SIG-M5 treated with dmso at 0.1 percent for 504 hours (cell line): ENCODE results near the gene SCYL3.
"Not testable (repeated sequence)": the region's sequence is repeated elsewhere in the genome, so short reads cannot be mapped to it uniquely, and the experiment has no call there.

Source experiments
- DNase-seq: peaks from one replicate; lab custom pipeline; 2025; ENCODE audit not compliant: unreplicated experiment; lab: John Stamatoyannopoulos, UW

The SCYL3 gene, protein sequence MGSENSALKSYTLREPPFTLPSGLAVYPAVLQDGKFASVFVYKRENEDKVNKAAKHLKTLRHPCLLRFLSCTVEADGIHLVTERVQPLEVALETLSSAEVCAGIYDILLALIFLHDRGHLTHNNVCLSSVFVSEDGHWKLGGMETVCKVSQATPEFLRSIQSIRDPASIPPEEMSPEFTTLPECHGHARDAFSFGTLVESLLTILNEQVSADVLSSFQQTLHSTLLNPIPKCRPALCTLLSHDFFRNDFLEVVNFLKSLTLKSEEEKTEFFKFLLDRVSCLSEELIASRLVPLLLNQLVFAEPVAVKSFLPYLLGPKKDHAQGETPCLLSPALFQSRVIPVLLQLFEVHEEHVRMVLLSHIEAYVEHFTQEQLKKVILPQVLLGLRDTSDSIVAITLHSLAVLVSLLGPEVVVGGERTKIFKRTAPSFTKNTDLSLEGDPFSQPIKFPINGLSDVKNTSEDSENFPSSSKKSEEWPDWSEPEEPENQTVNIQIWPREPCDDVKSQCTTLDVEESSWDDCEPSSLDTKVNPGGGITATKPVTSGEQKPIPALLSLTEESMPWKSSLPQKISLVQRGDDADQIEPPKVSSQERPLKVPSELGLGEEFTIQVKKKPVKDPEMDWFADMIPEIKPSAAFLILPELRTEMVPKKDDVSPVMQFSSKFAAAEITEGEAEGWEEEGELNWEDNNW

DNA sequence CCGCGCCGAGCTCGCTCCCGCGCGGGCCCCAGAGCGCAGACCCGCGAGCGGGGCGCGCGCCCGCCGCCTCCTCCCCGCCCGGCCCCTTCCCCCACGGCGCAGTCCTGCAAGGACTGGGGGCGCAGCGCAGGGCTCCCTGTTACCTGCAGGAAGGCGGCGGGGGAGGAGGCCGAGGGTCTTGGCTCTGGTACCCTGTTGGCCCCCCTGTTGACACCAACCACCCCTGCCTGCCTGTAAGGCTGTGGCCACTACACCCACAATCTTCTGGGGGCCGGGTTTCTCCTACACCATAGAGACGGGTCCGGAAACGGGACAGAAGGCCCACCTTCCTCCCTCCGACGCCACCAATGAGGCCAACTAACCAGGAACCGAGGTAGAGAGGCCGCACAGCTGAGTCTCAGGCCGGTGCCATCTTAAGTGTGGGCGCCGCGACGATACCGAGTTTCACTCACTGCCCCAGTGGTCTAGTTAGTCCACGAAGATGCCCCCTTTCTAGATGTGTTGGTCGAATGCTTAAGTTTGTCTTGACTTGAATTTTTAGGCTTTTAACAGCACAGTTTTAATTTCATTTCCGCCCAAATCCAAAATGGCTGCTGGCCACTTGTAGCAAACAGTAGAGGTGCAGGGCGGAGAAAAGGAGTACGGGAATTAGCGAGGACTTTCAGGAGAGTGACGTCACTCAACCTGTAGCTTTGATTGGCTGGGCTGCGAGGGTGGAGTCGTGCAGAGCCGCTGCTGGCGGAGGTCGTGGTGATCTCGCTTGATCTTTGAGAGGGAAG is at the start of gene SCYL3:
Gene SCYL3, minus strand, starts transcription at position 252 of the 779 bp plus-strand sequence. CDS start 5,056 bp downstream, outside the sequence.
- peak; percentile 99 for DNase-seq

DNA sequence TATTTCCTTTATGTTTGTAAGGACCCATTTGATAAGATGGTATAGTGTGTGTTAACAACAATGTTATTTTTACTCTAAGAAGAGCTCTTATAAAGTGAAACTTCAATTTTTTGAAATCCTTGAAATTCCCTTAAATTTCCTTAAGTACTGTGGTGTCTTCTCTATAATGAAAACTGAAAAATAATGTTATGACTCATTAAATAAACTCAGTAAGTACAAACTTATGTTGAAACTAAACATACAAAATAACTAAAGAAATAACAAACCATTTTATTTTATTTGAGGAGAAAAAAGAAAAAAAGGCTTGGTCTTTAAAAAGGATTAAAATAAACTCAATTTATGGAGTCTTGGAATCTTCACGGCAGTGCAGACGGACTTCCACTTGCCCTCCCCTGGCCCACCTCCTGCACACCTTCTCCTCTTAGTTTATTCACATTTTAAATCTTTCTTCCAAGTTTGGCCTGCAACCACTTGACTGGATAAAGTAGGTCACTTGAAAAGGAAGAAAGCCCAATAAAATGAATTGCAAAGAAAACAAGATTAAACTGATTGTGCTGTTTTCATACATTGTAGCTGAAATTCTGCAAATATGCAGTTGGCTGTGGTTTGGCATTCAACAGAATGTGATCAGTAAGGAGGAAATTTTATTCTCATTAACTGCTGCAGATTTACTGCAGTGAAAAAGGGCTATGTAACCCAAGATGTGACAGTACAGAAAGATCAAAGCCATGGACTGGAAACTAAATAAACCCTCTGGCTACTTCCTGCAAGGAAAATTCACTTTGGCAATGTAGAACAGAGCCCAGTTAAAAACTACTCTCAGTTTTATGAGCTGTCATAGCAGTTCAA is 48.5 kb upstream of the SCYL3 start:
- DNase-seq, result no peak

DNA sequence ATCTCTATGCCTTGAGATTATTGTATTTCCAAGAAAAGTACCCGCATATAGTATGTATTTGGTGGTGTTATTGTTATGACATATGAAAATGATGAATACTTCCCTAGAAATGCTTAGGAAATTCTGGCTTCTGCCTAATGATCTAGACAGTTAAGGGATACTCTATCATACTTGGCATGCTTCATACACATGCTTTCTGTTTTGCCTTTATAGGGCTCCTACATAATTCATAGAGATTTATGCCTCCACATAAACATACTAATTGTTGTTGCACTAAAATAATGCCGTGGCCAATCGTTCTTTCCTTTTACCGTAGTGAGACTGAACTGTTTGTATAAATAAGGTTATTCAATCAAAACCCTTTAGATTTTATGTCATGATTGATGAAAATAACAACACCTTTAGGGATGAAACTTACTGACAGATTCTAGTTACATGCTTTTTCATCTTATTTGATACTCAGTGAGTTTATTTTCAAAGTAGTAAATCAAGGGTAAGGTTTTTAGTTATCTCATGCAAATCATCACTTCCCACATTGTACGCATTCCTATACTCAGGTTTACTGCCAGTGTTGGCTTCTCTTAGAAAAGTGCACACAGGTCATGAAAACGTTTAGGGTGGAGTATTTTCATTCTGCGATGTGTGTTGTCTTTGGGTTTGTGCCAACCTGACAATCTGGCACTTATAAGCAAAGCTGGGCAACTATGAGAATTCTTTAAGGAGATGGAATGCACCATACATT is 40.5 kb upstream of the SCYL3 start:
- DNase-seq, result no peak

DNA sequence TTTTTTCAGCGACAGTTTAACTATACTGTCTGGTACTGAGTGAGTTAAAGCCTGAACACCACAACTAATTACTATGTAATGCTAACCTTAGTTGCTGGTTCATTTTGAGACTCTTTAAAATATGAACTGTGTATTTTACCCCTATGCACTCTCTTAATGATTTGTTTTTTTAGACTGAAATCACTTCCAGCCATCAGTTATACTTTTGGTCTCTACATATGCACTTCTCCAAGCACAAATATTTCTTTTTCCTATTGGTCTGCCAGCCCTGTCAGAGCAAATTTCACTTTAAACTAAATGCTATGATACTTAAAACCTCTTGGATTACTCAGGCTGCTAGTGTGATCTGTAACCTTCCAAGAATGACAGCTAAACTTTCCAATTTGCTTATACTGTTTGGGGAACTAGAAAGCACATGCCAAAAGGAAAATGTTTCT is 38.1 kb upstream of the SCYL3 start:
- DNase-seq, result no peak

DNA sequence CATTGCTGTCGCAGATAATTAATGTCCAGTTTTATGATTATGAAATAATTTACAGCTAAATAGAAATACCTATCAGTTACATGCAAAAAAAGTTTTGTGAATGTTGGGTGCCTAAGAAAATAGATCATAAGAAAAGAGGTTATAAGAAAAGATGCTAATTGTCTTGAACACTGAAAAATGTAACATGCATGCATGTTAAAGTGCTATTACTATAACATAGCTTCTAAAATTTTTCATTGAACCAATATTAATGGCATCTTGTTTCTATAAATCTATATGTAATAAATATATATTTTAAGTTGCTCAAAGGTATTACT is 35.5 kb upstream of the SCYL3 start:
- DNase-seq, result no peak

DNA sequence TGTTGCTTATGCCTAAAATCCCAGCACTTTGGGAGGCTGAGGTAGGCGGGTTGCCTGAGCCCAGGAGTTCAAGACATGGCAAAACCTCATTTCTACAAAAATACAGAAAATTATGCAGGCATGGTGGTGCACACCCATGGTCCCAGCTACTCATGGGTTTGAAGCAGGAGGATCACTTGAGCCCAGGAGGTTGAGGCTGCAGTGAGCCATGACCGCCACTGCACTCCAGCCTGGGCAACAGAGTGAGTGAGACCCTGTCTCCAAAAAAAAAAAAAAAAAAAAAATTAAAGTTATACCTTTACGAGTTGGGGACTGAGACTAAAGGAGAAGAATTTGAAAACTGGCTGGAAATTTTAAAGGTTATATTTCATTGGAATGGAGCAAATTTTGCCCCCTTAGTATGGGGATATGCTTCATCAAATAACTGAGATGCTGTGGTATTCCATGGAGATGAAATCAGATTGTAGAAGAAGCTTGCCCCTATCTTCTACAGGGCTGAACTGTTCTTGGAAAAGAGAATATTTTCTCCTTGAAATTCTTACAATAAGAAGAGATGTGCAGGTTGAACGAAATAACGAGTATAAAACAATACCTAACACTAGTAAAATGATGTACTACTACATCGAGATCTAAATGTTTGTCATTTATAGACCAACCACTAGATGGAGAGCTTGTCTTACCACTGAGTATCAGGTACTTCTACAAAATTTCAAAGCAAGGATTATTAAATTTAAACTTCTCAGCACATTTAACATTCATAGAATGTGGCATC is 34.9 kb upstream of the SCYL3 start:
- peak; percentile 80 for DNase-seq

DNA sequence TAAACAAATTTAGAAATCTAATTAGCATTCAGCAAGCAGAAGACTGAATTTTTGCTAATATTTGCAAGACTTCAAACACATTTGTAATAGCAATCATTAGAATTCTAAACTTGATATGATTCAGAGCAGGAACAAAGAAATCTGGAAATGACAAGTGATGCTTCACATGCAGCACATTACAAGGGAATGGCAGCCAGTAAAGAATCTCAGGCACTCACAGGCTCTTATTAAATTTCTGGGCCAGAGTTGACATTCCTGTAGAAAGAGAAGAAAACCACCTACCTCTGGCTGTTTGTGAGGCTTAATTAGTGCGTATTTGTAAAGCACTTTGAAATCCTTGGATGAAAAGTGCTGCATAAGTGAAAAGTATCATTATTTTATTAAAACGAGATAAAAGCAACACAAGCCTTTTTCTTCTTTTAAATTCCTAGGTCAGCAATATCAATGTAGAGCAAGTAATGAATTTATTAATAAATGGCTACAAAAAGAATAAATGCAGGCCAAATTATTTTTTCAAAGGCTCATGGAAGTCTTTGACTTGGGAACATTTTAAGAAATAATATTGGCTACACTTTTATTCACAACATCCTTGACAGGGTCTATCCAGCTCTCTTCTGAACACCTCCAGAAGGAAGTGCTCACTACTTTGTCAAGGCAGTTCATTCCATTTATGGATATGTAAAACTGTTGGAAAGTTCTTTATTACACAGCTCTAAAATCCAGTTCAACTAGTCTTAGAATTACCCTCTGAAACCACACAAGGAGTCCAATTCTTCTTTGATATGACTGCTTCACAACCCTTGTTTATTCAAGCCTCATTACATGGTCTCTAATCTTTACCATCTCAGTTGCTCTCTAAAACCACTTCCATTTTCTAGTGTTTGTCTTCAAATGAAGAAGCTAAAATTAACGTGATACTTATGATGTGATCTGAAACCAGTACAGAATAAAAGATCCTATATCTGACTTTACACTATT is 32.1 kb upstream of the SCYL3 start:
- DNase-seq, result peak; percentile 36

DNA sequence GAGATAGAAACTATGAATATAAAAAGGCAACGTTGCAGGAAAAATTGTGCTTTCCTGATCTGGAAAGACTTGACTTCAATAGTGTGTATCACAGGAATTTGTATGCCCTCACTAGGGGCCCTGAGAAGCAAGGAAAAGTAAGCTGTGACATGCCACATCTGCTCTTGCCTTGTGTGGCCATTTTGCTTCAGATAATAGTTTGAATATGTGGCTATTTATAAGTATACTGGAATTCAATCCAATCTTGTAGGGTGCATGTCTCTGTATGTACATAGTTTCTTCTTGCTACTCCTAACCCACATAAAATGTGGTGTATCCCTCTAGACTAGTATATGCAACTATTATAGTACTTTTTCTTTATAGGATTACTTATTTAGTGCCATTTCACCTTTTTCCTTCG is 31.1 kb upstream of the SCYL3 start:
- no peak for DNase-seq

DNA sequence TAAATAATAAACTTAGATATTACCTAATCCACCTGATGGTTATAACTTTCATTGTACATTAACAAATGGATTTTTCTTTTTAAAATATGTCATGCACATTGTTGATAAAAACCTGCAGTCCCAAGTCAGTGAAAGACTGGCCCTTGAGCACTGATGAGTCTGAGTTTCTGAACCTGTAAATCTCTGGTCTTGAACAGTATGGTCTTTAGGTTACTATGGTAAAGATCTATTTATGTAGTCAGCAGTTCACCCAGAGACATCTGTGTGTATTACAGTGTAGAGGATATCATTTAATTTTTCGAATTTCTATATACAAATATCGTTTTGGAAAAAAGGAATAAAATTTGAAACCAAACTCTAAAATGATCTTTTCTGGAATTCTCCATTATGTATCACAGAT is 30.4 kb upstream of the SCYL3 start:
- DNase-seq, result no peak

DNA sequence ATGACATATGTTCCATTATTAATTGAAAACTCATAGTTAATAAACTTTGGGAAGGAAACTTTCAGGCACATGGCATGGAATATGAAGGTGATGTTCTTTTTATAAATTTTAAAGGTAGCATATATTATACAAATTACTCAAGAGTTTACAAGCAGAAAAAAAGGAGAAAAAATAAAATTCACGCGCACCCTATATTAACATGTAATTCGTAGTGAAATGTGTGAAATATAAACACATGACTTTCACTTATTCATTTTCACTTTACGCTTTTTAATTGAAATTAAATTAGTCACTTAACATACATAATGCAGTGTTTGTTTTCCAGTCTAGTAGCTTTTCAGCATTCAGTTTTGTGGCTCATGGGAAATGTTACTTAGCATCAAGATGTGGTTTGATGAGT is 27.4 kb upstream of the SCYL3 start:
- no peak for DNase-seq

DNA sequence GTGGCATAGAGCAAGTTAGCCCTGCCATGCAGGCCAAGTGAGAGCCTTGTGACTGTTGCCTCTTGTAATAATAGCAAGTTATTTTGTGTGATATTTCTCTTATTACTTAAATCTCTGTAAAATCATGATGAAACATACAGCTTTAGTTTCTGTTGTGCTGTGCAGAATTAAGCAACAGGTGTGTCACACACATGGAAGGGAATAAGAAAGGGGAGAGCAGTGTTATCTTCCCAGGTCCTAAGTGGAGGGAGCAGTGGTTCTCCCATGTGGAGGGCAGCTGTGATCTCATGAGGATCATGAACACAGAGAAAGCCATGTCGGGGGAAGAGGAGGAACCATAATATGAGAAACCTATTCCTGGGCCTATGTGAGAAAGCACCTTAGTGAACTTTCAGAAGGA is 25.2 kb upstream of the SCYL3 start:
- DNase-seq, result no peak

DNA sequence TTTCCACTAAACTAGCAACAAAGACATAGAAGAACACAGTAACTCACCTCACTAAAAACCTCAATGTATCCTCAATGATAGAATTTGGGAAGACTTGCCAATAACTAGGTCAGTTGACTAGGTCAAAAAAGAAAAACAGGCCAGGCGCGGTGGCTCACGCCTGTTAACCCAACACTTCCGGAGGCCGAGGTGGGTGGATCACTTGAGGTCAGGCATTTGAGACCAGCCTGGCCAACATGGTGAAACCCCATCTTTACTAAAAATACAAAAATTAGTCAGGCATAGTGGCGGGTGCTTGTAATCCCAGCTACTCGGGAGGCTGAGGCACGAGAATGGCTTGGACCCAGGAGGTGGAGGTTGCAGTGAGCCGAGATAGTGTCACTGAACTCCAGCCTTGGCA is 24.5 kb upstream of the SCYL3 start:
- not testable (repeated sequence) for DNase-seq

DNA sequence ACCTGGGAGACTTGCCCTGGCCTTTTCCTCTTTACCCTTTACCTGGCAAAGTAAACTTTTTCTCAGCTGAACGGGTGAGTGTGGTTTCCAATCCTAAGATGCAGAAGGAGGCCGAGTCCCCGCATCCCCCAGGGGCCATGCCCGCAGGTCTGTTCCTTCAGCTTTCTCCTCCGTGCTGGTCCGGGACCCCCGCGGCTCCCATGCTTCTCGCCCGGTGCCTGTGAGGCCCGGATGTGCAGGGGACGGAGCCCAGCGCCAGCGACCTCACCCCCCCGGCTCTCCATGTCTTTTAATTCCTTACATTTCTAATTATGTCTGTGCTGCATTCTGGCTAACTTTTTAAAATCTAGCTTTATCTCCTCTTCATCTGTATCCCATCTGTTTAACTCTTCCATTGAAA is 21.5 kb upstream of the SCYL3 start:
- DNase-seq, result no peak

DNA sequence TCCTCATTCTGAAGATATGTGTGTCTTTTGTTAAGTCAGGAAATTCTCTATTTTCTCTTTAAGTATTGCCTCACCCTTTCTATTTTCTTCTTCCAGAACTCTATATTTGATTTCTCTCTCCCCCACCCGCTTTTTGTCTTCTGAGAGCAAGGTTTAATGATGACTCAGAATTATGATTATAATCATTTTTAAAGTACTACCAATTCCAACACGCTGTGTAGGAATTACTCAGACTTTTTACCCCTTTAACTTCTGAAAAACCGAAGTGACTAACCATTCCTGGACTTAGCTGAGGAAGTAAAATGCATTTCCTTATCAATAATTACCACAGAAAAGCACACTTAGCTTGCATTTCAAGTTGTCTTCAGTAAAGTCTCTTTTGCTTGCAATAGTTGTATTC is 20.8 kb upstream of the SCYL3 start:
- peak; percentile 16 for DNase-seq

DNA sequence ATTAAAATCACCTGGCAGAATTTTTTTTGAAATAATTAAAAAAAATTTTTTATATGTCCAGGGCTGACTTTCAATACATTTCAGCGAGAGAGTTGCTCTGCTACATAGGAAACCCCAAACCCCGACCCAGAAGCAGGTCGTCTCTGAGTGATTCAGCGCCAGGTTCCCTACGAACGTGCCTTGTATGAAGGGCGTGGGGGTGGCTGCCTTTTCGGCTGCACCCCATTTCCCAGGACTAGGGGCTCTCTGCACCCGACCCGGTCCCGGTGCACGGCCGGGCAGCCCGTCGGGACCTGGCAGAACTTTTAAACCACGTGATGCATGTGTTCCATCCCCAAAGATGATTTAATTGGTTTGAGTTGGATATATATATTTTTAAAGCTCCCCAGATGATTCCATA is 15.8 kb upstream of the SCYL3 start:
- no peak for DNase-seq

DNA sequence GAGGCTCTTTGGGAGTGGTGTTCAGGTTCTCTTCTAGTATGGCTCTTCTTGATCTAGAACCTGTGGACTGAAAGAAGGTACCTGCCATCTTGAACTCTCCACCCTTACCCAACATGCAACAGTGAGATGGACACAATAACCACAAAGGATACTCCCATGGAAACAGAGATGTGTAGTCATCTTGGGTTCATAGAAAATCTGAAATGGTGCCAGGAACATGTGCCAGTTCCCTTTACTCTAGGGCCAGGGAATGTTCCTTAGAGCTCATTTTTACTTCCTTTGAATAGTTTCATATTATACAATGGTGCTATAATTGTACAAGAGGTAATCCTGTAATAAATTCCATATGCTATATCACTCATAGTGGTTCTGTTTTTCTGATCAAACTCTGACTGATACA is 13.2 kb upstream of the SCYL3 start:
- no peak for DNase-seq

DNA sequence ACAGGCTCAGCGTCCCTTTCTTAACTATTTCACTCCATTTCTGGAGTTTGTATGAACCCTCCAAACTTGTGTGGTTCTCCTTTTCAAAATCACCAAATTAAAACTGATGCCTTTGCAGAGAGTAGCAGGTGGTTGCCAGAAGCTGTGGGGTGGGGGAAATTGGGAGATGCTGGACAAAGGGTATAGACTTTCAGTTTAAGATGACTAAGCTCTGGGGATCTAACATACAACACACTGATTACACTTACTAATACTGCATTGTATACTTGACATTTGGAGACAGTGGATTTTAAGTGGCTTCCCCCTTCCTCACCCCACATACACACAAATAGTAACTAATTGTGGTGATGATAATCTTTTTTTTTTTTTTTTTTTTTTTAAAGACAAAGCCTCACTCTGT is 11.1 kb upstream of the SCYL3 start:
- DNase-seq, result no peak

DNA sequence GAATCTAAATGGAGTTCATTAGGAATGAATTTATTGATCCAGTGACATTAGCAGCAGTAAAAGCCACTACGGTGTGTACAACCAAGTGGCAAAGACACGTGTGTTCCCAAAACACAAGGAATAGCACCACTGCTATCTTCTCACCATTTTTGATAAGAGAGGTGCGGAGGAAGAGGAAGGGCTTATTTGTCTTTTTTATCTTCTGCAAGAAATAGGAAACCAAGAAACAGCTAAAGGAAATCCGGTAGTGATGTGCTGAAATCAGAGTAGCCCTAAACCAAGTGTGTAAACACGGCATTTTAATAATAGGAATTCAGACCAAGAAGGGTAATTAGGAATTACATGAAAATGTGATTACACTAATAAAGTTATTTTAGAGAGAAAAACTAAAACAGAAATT is 9.1 kb upstream of the SCYL3 start:
- no peak for DNase-seq
